H9 (cell line): ENCODE data around the gene ERC1. TPM values are rescaled to one million over a fixed set of nuclear protein-coding genes. Genes with fewer than 3 reads are reported as not detected.

Source experiments
- DNase-seq: peaks from one replicate; pipeline ENCODE4 v3.0.0-alpha.2; 2017
- H2AFZ ChIP-seq: one replicate; pipeline ENCODE4 v1.6.1; 2013; ENCODE audit warnings: mild to moderate bottlenecking, low read length, control low read depth, moderate library complexity
- H2AK5ac ChIP-seq: 2 replicates; pipeline ENCODE4 v1.6.1; 2013; ENCODE audit warnings: low read length, control low read depth, mixed read lengths; ENCODE audit not compliant: insufficient read length
- H2BK120ac ChIP-seq: one replicate; pipeline ENCODE4 v1.6.1; 2013; ENCODE audit warnings: low read depth, mild to moderate bottlenecking, low read length, control low read depth, inconsistent platforms; ENCODE audit not compliant: poor library complexity, severe bottlenecking
- H2BK12ac ChIP-seq: 2 replicates; pipeline ENCODE4 v1.6.1; 2013; ENCODE audit warnings: low read length, control low read depth, mixed read lengths, low read depth; ENCODE audit not compliant: insufficient read length
- H2BK15ac ChIP-seq: 2 replicates; pipeline ENCODE4 v1.6.1; 2013; ENCODE audit warnings: low read depth, low read length, control low read depth
- H2BK20ac ChIP-seq: one replicate; pipeline ENCODE4 v1.6.1; 2013; ENCODE audit warnings: low read depth, mild to moderate bottlenecking, low read length, control low read depth, inconsistent platforms; ENCODE audit not compliant: poor library complexity, severe bottlenecking
- H2BK5ac ChIP-seq: 2 replicates; pipeline ENCODE4 v1.6.1; 2013; ENCODE audit warnings: low read length, control low read depth, mixed read lengths; ENCODE audit not compliant: insufficient read length
- H3K14ac ChIP-seq: 2 replicates; pipeline ENCODE4 v1.6.1; 2013; ENCODE audit warnings: low read length, control low read depth; ENCODE audit not compliant: insufficient read depth
- H3K18ac ChIP-seq: 2 replicates; pipeline ENCODE4 v1.6.1; 2013; ENCODE audit warnings: low read depth, mild to moderate bottlenecking, mixed read lengths, low read length, control low read depth; ENCODE audit not compliant: insufficient read length
- H3K23ac ChIP-seq: 2 replicates; pipeline ENCODE4 v1.6.1; 2013; ENCODE audit warnings: low read length, control low read depth, mixed read lengths, low read depth; ENCODE audit not compliant: insufficient read length
- H3K23me2 ChIP-seq: 2 replicates; pipeline ENCODE4 v1.6.1; 2013; ENCODE audit warnings: low read depth, mild to moderate bottlenecking, mixed read lengths, low read length, control low read depth; ENCODE audit not compliant: insufficient read length, poor library complexity, severe bottlenecking
- H3K27ac ChIP-seq: 2 replicates; pipeline ENCODE4 v1.5.1; 2013; ENCODE audit warnings: low read length, control low read depth, mixed read lengths, low read depth; ENCODE audit not compliant: insufficient read length
- H3K27me3 ChIP-seq: 2 replicates; pipeline ENCODE4 v1.6.1; 2013; ENCODE audit warnings: low read length, control low read depth, inconsistent platforms; ENCODE audit not compliant: insufficient read depth
- H3K4ac ChIP-seq: 2 replicates; pipeline ENCODE4 v1.6.1; 2013; ENCODE audit warnings: low read depth, mild to moderate bottlenecking, control low read depth, inconsistent platforms, low read length, moderate library complexity
- H3K4me1 ChIP-seq: 2 replicates; pipeline ENCODE4 v1.6.1; 2013; ENCODE audit warnings: low read length, control low read depth, inconsistent platforms; ENCODE audit not compliant: insufficient read depth
- H3K4me2 ChIP-seq: 2 replicates; pipeline ENCODE4 v1.6.1; 2013; ENCODE audit warnings: low read length, control low read depth, mixed read lengths; ENCODE audit not compliant: insufficient read length, insufficient read depth
- H3K56ac ChIP-seq: 2 replicates; pipeline ENCODE4 v1.6.1; 2013; ENCODE audit warnings: low read depth, mild to moderate bottlenecking, mixed read lengths, low read length, control low read depth; ENCODE audit not compliant: insufficient read length
- H3K79me1 ChIP-seq: 2 replicates; pipeline ENCODE4 v1.6.1; 2013; ENCODE audit warnings: low read depth, mild to moderate bottlenecking, moderate library complexity, low read length, control low read depth, inconsistent platforms; ENCODE audit not compliant: insufficient read depth, poor library complexity, severe bottlenecking
- H3K79me2 ChIP-seq: 2 replicates; pipeline ENCODE4 v1.6.1; 2013; ENCODE audit warnings: low read length, control low read depth, inconsistent platforms; ENCODE audit not compliant: insufficient read depth
- H3K9ac ChIP-seq: 2 replicates; pipeline ENCODE4 v1.6.1; 2013; ENCODE audit warnings: low read length, control low read depth, mixed read lengths; ENCODE audit not compliant: insufficient read length; ENCODE audit errors: extremely low read depth
- H3K9me3 ChIP-seq: one replicate; pipeline ENCODE4 v1.6.1; 2013; ENCODE audit warnings: low read depth, low read length, inconsistent platforms; ENCODE audit not compliant: control insufficient read depth
- H3T11ph ChIP-seq: one replicate; pipeline ENCODE4 v1.6.1; 2013; ENCODE audit warnings: mild to moderate bottlenecking, low read length, control low read depth, inconsistent platforms
- H4K20me1 ChIP-seq: one replicate; pipeline ENCODE4 v1.6.1; 2013; ENCODE audit not compliant: control insufficient read depth, insufficient read length, insufficient read depth
- H4K5ac ChIP-seq: 2 replicates; pipeline ENCODE4 v1.6.1; 2013; ENCODE audit warnings: low read depth, mild to moderate bottlenecking, mixed read lengths, low read length, control low read depth; ENCODE audit not compliant: insufficient read length
- H4K8ac ChIP-seq: replicated peaks from 2 replicates; pipeline ENCODE4 v1.6.1; 2013; ENCODE audit warnings: low read length, control low read depth, mixed read lengths, low read depth; ENCODE audit not compliant: insufficient read length
- H4K91ac ChIP-seq: 2 replicates; pipeline ENCODE4 v1.6.1; 2013; ENCODE audit warnings: low read depth, mild to moderate bottlenecking, moderate library complexity, mixed read lengths, low read length, control low read depth; ENCODE audit not compliant: insufficient read length
- H3K27ac Mint-ChIP-seq, 3 experiments: 2 replicates in 2 of 3; 3 replicates in 1 of 3; pipeline ENCODE4 v1.8.0; 2020 to 2021; ENCODE audit warnings: mixed read lengths in 3 of 3, mild to moderate bottlenecking in 1 of 3, moderate library complexity in 1 of 3
- H3K27me3 Mint-ChIP-seq: 2 replicates; pipeline ENCODE4 v1.8.0; 2021; ENCODE audit warnings: low read depth, mild to moderate bottlenecking, moderate library complexity, mixed read lengths
- H3K36me3 Mint-ChIP-seq, 3 experiments: 2 replicates in 2 of 3; 3 replicates in 1 of 3; pipeline ENCODE4 v1.8.0; 2020 to 2021; ENCODE audit warnings: low read depth in 3 of 3, mixed read lengths in 3 of 3; ENCODE audit not compliant: insufficient read depth in 1 of 3
- H3K4me1 Mint-ChIP-seq, 2 experiments: 2 replicates each; pipeline ENCODE4 v1.8.0; 2020; ENCODE audit warnings: mixed read lengths in 2 of 2
- H3K4me3 Mint-ChIP-seq, 2 experiments: 2 replicates in 1 of 2; 3 replicates in 1 of 2; pipeline ENCODE4 v1.8.0; 2020 to 2021; ENCODE audit warnings: mild to moderate bottlenecking in 2 of 2, mixed read lengths in 2 of 2, moderate library complexity in 1 of 2
- H3K9me3 Mint-ChIP-seq, 2 experiments: 2 replicates in 1 of 2; 3 replicates in 1 of 2; pipeline ENCODE4 v1.8.0; 2020; ENCODE audit warnings: mild to moderate bottlenecking in 2 of 2, mixed read lengths in 2 of 2, moderate library complexity in 1 of 2
- CTCF ChIP-seq: fragments of 200-600 bp; sonication (generic); conservative IDR thresholded peaks from 3 replicates; pipeline ENCODE4 v1.8.0; 2021; ENCODE audit warnings: antibody characterized with exemption, mild to moderate bottlenecking
- WGBS: extraction: QIAGEN DNeasy Blood & Tissue Kit; methylation state at CpG from one replicate; pipeline ENCODE4 v1.1.7; 2013; ENCODE audit warnings: missing lambda C conversion rate, low lambda C conversion rate, mixed read lengths; ENCODE audit not compliant: insufficient read length; ENCODE audit errors: extremely low coverage; 5-methylcytosine and 5-hydroxymethylcytosine counted together
- total RNA-seq: library from RNA; stranded (reverse); gene quantifications from 2 replicates; pipeline ENCODE4 v1.2.1, GENCODE V29; 2021

Gene ERC1
- total RNA-seq, 1 experiment from 2014 or later = 51.2 TPM

GRCh38 chr12:1332327-1332726 is 341.3 kb downstream of the ERC1 start:
- peaks cover 0 to 9% (median 3%) of the 10 kb centered on the region in 3 experiments; a peak in 3 of 7 replicates for H3K36me3 Mint-ChIP-seq
- H3K9ac ChIP-seq = no peak overlapping the region
- no peak for DNase-seq

More at GRCh38 chr12:1332327-1332726, 341.3 kb downstream of the ERC1 start:
- H3K27me3 ChIP-seq = no peaks in the 10 kb centered on the region
- no peak overlapping the region for H4K5ac ChIP-seq
- H3K23me2 ChIP-seq = no peaks in the 10 kb centered on the region
- H3K14ac ChIP-seq = no peak overlapping the region
- Mint-ChIP-seq H3K27ac (no peak overlapping the region), H3K4me1 (0 out of 4 replicates have a peak, but pooled peaks cover 0 to 2% of the 10 kb centered on the region in 2 experiments), H3K27me3 (peaks cover 7% of the 10 kb centered on the region), H3K4me3 (no peak overlapping the region), H3K9me3 (peaks cover 0 to 4% of the 10 kb centered on the region in 2 experiments; a peak in 1 of 5 replicates)
- H3K9me3 ChIP-seq = no peaks in the 10 kb centered on the region
- no peak overlapping the region for H4K8ac ChIP-seq
- no peaks in the 10 kb centered on the region for H4K20me1 ChIP-seq
- H3K27ac ChIP-seq = no peak overlapping the region
- no peak overlapping the region for H2AK5ac ChIP-seq
- no peak overlapping the region for H2BK120ac ChIP-seq
- no peak for TF ChIP-seq CTCF
- H3K79me2 ChIP-seq = no peaks in the 10 kb centered on the region
- no peak overlapping the region for H2BK5ac ChIP-seq
- H3K4me2 ChIP-seq = no peak overlapping the region
- H3K23ac ChIP-seq = no peak overlapping the region
- H2AFZ ChIP-seq = no peak overlapping the region
- no CpG with 5 or more reads among the region's 3 CpGs for WGBS
- no peak overlapping the region for H3K18ac ChIP-seq
- H2BK12ac ChIP-seq = no peak overlapping the region
- no peak overlapping the region for H4K91ac ChIP-seq
- no peak overlapping the region for H3K4ac ChIP-seq
- no peak overlapping the region for H3K56ac ChIP-seq
- H3T11ph ChIP-seq = no peak overlapping the region
- no peaks in the 10 kb centered on the region for H3K4me1 ChIP-seq
- H2BK15ac ChIP-seq = no peak overlapping the region
- H3K79me1 ChIP-seq = no peaks in the 10 kb centered on the region
- no peak overlapping the region for H2BK20ac ChIP-seq
